Lower leg skin (tissue), 4 donors: Measurements from ENCODE around the gene PRRC2C. TPM values are rescaled to one million over a fixed set of nuclear protein-coding genes. Genes with fewer than 3 reads are reported as not detected.

Experiments
- DNase-seq, 2 donors: peaks; one replicate each; pipeline ENCODE4 v3.0.0-alpha.2; 2019; ENCODE audit warnings: low spot score in 2 of 2
- H3K4me3 ChIP-seq: fragments of 200-600 bp; sonication (generic); 2 replicates; pipeline ENCODE4 v1.5.1; 2017; ENCODE audit warnings: mild to moderate bottlenecking, low read depth; ENCODE audit not compliant: poor library complexity, severe bottlenecking
- POLR2A ChIP-seq, 2 donors: fragments of 450-650 bp; IDR thresholded peaks; one replicate each; pipeline ENCODE4 v1.6.1; 2016 to 2017; ENCODE audit warnings: antibody characterized with exemption in 2 of 2, mild to moderate bottlenecking in 1 of 2, moderate library complexity in 1 of 2
- WGBS, 2 donors: methylation state at CpG; one replicate each; pipeline ENCODE4 v1.1.5; 2018; 5-methylcytosine and 5-hydroxymethylcytosine counted together
- intact Hi-C: fragments of 100-400 bp; cut with DNase I; formaldehyde crosslinking; loops from one replicate; pipeline ENCODE4 v1.15.0; 2023; ENCODE audit warnings: low total_unique reads
- total RNA-seq, 4 donors: library from RNA; depleted of rRNA; stranded (reverse); fragments of >200 nt; gene quantifications; one replicate each; pipeline ENCODE4 v1.1.0, GENCODE V29; 2016
- TF ChIP-seq, protein P1 (sequence below), 3 donors: fragments of 450-650 bp; IDR thresholded peaks; one replicate each; pipeline ENCODE4 v1.5.1; 2016; ENCODE audit warnings: antibody characterized with exemption in 3 of 3, mild to moderate bottlenecking in 3 of 3, moderate library complexity in 2 of 3

The PRRC2C gene
- total RNA-seq, 4 donors from 2014 or later, result 68.6 to 93.4 (median 83.1) TPM

DNA sequence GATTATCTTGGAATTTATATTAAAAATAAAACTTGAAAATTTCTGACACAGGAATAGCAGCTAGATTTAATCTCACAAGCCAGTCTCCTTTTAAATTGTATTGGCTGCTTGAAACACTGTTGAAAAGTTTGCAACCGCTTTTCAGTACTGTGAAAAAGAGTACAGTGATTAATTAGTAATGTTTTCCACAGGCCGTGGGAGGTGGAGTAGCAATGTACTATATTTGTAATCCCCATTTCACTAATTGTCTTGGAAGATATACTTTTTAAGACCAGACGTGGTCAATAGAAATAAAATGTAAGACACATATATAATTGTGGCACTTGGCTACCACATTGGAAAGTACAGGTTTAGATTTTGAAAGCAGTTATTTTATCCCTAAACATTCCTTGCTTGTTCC, 95.9 kb downstream of the PRRC2C start:
- WGBS, 2 donors, result 75 to 76% methylated on average over 3 of the region's 3 CpGs
- TF ChIP-seq, protein P1, sequence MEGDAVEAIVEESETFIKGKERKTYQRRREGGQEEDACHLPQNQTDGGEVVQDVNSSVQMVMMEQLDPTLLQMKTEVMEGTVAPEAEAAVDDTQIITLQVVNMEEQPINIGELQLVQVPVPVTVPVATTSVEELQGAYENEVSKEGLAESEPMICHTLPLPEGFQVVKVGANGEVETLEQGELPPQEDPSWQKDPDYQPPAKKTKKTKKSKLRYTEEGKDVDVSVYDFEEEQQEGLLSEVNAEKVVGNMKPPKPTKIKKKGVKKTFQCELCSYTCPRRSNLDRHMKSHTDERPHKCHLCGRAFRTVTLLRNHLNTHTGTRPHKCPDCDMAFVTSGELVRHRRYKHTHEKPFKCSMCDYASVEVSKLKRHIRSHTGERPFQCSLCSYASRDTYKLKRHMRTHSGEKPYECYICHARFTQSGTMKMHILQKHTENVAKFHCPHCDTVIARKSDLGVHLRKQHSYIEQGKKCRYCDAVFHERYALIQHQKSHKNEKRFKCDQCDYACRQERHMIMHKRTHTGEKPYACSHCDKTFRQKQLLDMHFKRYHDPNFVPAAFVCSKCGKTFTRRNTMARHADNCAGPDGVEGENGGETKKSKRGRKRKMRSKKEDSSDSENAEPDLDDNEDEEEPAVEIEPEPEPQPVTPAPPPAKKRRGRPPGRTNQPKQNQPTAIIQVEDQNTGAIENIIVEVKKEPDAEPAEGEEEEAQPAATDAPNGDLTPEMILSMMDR (IDR thresholded peaks at IDR 0.05), result no peak
- no peak for TF ChIP-seq POLR2A (IDR thresholded peaks at IDR 0.05)
- no peak for DNase-seq
- intact Hi-C loops, result loop anchor here (10.0 kb wide), 1 partner anchor 56 kb away; no protein-coding TSS in a partner anchor
- H3K4me3 ChIP-seq, result no peak overlapping the region

GRCh38 chr1:171581766-171582165, 96.4 kb downstream of the PRRC2C start:
- DNase-seq, result no peak
- H3K4me3 ChIP-seq, result no peak overlapping the region
- no peak for TF ChIP-seq POLR2A (IDR thresholded peaks at IDR 0.05)
- TF ChIP-seq, protein P1 (IDR thresholded peaks at IDR 0.05), result no peak
- intact Hi-C loops, result loop anchor here (10.0 kb wide), 1 partner anchor 57 kb away; no protein-coding TSS in a partner anchor

DNA sequence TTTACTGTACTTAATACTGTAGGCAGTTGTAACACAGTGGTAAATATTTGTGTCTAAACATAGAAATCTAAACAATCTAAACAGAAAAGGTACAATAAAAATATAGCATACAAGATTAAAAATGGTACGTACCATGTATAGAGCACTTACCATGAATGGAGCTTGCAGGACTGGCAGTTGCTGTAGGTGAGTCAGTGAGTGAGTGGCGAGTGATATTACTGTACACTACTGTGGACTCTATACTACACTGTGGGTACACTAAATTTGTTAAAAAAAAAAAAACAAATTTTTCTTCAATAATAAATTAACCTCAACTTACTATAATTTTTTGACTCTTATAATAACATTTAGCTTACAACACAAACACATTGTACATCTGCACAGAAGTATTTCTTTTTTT, 97.3 kb downstream of the PRRC2C start:
- 92 to 96% methylated on average over 2 of the region's 2 CpGs for WGBS, 2 donors
- TF ChIP-seq POLR2A (IDR thresholded peaks at IDR 0.05), result no peak
- intact Hi-C loops, result loop anchor here (10.0 kb wide), 1 partner anchor 58 kb away; no protein-coding TSS in a partner anchor
- no peak for DNase-seq
- no peak overlapping the region for H3K4me3 ChIP-seq

DNA sequence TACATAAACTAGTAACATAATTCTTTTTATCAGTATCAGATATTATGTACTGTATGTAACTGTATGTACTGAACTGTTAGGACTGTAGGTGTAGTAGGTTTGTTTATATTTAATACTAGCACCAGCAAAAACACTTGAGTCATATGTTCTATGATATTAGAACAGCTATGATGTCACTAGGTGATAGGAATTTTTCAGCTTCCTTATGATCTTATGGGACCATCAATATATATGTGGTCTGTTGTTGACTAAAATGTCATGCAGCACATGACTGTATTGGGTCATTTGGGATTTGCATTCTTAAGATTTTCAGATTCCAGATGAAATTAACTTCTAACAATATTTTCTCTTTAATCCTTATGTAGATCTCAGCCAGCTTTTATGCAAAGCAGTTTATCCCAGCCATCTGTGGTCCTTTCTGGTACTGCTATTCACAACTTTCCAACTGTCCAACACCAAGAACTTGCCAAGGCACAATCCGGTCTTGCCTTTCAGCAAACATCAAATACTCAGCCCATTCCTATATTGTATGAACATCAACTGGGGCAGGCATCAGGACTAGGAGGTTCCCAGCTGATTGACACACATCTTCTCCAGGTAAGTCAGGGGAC, 98.4 kb downstream of the PRRC2C start:
- no peak for TF ChIP-seq POLR2A (IDR thresholded peaks at IDR 0.05)
- TF ChIP-seq, protein P1 (IDR thresholded peaks at IDR 0.05), result no peak
- no peak for DNase-seq
- H3K4me3 ChIP-seq, result no peak overlapping the region
- 57 to 88% methylated on average over 1 of the region's 1 CpG for WGBS, 2 donors
- intact Hi-C loops, result loop anchor here (10.0 kb wide), 1 partner anchor 59 kb away; no protein-coding TSS in a partner anchor

GRCh38 chr1:171585715-171586114, 100.4 kb downstream of the PRRC2C start:
- no peak overlapping the region for H3K4me3 ChIP-seq
- intact Hi-C loops, result loop anchor here (10.0 kb wide), 1 partner anchor 61 kb away; no protein-coding TSS in a partner anchor
- DNase-seq, result no peak
- 78 to 84% methylated on average over 9 of the region's 9 CpGs for WGBS, 2 donors
- TF ChIP-seq, protein P1 (IDR thresholded peaks at IDR 0.05), result no peak
- no peak for TF ChIP-seq POLR2A (IDR thresholded peaks at IDR 0.05)

GRCh38 chr1:171588230-171588629, 102.9 kb downstream of the PRRC2C start:
- no peak for TF ChIP-seq POLR2A (IDR thresholded peaks at IDR 0.05)
- TF ChIP-seq, protein P1 (IDR thresholded peaks at IDR 0.05), result no peak
- WGBS, 2 donors, result 83 to 95% methylated on average over 2 of the region's 2 CpGs
- no peak for DNase-seq

More at GRCh38 chr1:171588230-171588629, 102.9 kb downstream of the PRRC2C start:
- H3K4me3 ChIP-seq, result no peak overlapping the region
- intact Hi-C loops, result loop anchor here (10.0 kb wide), 1 partner anchor 63 kb away; no protein-coding TSS in a partner anchor
